Measurements from ENCODE around the gene MAN2A1.

- no peak for TF ChIP-seq CTCF (optimal IDR thresholded peaks at IDR 0.05 in 1 of 3, IDR thresholded peaks at IDR 0.05 in 1 of 3, conservative IDR thresholded peaks at IDR 0.05 in 1 of 3; ENCODE audit: extremely low read depth in 1 of 3, insufficient read depth in 2 of 3, low read length in 3 of 3)
- no peak for TF ChIP-seq EZH2 (IDR thresholded peaks at IDR 0.05; ENCODE audit: low read length)
Measured at GRCh38 chr5:109805472-109805871, 115.7 kb downstream of the MAN2A1 start.

All from keratinocyte (primary cell).